DOHH2 (cell line): ENCODE results near the gene ZNF865.

ENCODE experiments used
- CTCF ChIP-seq: fragments of 200-600 bp; sonication (generic); IDR thresholded peaks from one replicate; pipeline ENCODE4 v1.5.1; 2014; ENCODE audit warnings: antibody characterized with exemption, mild to moderate bottlenecking, low read depth, low read length; ENCODE audit not compliant: poor library complexity, severe bottlenecking
- EZH2phosphoT487 ChIP-seq: fragments of 200-600 bp; sonication (generic); IDR thresholded peaks from 2 replicates; pipeline ENCODE4 v1.6.1; 2017; ENCODE audit warnings: borderline replicate concordance, mild to moderate bottlenecking, antibody characterized with exemption, low read length, moderate library complexity, mixed read lengths

- TF ChIP-seq EZH2phosphoT487 (no peak), CTCF (no peak)
Observed at GRCh38 chr19:55654323-55654867, 48.9 kb downstream of the ZNF865 start.
